ENCODE measurements around the gene MYO10.
A peak's percentile ranks its signal among the peaks of the same experiment; 100 is the strongest.
"Not testable (repeated sequence)": the region's sequence is repeated elsewhere in the genome, so short reads cannot be mapped to it uniquely, and the experiment has no call there.

The MYO10 gene

DNA sequence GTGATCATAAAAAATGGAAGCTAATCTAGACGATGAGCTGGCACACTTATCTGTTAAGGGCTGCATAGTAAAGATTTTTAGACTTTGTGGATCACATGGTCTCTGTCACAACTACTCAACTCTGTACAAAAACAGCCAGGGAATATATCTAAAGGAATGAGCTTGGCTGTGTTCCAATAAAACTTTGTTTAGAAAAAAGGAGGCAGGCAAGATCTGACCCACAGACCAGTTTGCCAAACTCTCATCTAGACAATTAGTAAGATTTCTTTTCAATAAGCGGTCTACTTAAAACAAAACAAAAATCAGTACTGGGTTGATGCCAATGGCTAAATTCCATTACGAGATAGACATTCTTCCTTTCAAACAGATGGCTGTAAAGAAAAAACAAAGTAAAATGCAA lies 266.3 kb downstream of the MYO10 start:
- no peak for DNase-seq (ENCODE audit: low spot score)

DNA sequence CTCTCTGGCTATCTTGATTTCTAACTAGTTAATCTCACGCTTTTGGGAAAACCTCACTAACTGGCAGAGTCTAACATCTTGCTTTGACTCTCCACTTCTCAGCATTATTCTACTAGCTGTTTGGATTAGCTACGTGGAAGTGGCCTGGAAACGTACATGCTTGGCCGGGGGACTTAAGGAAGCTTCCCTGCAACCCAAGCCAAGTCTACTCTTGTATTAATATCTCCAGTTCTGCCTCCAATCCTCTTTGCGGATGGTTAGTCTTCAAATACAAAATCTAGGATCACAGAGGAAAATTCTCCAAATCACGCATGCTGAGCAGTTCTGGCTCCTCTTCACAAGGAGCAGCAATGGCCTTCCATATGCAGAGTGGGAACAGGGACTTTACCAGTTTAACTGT lies 267.5 kb downstream of the MYO10 start:
- no peak for DNase-seq (ENCODE audit: low spot score)

DNA sequence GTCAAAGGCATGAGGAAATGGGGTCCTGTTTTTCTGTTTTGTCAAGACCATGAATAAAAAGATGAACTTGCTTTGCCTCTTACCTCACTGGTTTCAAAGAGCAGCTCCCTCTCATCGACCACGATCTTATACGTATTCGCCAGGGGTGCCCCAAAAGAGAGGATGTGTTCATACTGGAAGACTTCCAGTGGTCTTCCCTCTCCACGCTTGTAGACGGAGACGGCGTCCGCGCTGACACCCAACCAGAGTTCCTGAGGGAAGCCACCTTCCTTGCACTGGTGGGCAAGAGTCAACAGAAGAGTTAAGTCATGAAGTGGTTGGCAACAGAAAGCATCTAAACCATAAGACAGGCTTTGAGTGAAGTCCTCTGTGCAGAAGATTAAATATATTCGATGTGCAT lies 267.9 kb downstream of the MYO10 start:
- DNase-seq (ENCODE audit: low spot score), result no peak

DNA sequence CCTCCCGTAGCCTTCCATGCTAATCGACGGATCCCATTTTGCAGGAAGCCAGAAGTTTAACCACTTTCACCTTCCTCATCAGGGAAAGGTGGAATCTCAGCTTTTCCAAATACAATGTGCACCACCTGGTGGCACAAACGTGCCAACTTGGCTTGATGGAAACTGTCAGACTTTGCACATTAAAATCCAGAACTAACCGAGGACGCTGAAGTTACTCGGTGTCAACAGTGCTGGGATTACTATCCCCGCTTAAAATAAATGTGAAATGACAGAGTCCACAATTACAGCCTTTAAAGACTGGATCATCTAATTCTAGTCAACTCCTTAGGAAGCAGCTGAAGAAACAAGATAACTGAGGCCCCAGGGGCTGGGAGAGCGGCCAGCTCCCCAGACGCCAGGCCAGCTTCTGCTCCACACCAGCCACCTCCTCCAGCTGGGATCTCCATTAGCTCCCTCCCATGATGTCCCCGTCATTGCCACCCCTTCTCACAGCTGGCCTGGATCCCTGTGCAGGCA lies 269.1 kb downstream of the MYO10 start:
- DNase-seq (ENCODE audit: low spot score), result peak; percentile 69

DNA sequence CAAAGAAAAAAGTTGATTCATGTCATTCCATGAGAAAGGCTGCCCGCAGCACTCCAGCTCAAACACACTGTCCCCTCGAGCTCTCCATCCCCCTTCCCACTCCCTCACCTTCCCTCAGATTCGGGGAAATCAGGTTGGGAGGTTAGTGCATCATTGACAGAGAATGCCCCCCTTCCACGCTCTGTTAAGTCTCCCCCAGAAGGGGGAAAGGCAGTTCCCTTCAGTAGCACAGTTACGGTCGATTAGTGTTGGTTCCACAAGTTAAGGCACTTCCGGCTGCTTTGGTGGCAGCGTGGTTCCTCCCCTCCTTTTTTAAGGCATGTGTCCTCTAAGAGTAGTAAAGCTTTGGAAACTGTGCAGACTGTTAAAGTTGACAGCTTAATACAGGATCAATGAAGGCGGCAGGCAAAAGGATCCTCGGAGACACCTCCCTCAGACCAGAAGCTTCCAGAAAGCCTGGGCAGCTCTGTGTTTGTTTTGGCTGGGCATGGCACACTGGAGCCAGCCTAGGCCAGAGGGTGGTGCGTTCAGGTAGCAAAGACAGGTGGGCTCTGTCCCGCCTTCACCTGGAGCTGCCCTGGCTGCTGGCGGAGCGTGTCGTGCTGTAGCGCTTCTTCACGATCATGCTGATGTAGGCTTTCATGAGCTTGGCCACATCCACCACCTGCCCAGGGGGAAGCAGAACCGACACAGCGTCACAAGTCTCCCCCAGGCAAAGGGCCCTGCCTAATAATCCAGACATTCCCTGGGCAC lies 269.8 kb downstream of the MYO10 start:
- no peak for DNase-seq (ENCODE audit: low spot score)

DNA sequence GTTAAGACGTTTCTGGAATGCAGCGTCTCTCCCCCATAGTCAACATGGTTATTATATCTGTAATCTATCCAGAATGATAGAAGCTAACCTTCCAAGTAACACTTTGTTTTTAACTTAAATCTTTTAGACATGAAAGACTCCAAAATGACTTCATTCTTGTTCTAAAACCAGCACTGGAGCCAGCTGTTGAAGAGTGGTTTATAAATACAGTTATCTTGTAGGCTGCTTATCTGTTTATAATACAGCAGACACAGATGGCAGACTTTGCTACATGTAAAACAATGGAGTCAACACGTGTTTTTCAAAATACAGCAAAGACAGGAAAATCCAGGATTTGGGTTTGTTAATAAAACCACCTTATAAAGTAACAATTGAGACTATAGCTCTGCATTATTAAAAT lies 270.5 kb downstream of the MYO10 start:
- no peak for DNase-seq (ENCODE audit: low spot score)

DNA sequence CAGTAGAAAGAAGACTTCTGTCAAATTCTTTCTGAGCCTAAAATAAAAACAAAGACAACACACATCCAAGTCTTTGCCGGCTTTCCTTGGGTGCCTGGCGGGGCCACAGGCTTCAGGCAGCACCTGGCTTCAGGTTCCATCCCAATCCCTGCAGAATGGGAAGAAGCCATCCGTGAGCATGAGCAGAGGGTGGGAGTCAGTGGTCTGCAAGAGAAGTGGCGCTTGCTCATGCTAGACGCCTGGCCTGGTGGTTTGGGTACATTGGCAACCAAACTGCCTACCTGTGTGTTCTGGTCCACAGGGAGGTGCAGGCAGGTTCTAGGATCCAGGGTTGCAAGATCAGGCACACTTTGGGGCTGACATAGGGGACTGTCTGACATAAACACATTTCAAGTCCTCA lies 271.7 kb downstream of the MYO10 start:
- DNase-seq (ENCODE audit: low spot score), result no peak

DNA sequence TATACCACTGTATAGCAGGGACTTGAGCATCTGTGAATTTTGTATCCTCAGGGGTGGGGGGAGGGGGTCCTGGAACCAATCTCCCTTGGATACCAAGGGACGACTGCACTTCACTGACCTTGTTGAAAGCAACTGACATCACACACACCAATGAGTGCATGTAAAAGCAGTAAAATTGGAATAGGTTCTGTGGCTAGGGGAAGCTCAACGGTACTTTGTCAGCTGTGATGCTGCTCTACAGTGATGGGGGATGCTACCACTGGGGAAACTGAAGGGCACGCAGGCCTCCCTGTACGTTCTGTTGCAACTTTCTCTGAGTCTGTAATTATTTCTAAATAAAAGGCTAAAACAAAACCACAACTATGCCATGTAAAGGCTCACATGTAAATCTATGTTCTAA lies 272.2 kb downstream of the MYO10 start:
- no peak for DNase-seq (ENCODE audit: low spot score)

DNA sequence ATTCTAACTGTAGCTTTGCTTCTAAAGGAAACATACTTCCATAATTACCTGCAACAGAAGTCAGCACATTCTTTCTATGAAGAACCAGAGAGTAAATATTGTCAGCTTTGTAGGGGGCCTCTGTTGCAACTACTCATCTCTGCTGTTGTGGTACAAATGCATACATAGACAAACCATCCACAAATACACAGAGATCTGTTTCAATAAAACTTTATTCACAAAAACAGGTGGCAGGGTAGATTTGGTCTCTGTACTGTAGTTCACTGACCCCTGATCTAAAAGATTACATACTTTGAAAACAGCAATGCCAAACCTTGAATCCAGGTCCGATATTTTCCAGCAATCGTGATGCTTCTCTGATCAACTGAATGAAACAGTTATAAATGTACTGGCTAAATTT lies 274.4 kb downstream of the MYO10 start:
- no peak for DNase-seq (ENCODE audit: low spot score)

DNA sequence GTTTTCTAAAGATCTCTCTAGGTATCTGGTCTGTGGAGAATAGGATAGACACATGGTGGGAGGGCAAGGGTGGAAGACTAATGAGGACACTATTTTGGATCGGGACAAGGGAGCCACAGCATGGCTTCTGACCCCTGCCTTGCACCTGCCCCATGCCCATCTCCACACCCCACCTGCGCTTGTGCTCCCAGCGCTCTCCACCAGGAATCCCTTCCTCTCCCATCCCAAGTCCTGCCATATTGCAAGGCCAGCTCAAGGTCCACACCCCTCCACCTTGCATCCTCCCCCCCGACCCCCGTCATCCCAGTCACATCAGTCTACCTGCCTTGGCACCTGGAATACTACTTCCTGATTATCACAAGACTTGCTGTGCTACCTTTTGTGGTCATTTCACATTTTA lies 275.1 kb downstream of the MYO10 start:
- no peak for DNase-seq (ENCODE audit: low spot score)

DNA sequence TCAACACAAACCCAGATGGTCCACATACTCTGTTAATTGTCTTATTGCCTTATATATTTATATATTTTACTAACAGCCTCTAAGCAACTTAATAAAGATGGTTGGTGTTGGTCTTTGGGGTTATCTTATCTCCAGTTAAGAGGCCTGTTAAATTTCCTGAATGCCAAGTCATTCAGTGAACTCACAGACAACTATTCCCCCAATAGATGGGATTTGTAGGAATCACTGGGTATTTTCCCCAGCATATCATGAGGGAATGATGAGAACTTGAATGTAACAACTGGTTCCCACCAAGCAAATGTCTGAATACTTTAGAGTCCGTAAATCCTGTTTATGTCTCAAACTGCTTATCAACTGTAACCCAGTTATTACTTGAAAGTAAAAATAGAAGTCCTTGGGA lies 276.6 kb downstream of the MYO10 start:
- DNase-seq (ENCODE audit: low spot score), result no peak

DNA sequence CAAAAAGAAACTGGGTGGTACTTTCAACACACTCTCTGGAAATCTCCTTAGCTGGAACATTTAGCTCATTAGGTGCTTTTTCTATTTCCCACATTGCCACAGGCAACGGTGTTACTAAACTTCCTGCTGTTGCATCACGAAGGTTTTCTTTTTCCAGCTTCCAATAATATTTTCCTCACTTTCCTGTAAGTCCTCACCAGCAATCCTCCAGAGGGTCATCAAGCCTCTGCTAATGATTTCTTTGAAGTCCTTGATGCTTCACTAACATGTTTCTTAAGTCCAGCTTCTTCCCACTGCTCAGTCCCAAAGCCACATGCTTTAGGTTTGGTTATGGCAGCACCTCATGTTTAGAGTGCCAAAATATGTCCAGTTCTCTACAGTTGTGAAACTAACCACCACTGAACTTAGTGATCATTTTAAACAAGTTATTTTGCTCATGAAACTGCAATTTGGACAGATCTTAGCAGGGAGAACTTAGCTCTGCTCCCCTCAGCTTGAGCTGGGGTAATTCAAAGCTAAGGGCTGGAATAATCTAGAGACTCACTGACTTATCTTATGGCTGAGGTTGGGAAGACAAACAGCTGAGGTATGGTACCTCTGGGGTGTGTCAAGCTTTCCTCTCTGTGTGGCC lies 279.4 kb downstream of the MYO10 start:
- no peak for DNase-seq (ENCODE audit: low spot score)

DNA sequence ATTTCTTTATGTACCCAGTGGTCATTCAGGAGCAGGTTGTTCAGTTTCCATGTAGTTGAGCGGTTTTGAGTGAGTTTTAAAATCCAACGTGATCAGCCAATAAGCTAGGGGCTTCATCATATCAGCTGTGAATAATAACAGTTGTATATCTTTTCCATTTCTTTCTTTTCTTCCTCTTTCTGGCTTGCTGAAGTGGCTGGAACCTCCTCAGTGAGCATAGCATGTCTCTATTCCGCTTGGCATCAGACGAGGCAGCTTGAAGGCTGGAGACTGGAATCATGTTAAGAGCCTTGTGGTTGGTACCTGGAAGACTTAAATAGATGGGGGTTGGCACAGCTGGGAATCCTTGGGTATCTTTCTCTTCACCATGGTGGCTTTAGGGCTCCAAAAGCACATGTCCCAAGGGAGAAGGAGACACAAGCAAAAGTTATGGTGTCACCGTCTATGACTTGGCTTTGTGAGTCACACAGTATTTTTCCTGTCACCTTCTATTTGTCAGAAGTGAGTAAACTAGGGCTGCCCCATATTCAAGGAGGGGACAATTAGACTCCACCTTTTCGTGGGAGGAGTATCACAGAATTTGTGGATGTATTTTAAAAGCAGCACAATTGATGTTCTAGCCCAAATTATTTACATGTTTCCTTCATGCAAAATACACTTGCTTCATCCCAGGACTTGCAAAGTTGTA lies 281.3 kb downstream of the MYO10 start:
- no peak for DNase-seq (ENCODE audit: low spot score)

DNA sequence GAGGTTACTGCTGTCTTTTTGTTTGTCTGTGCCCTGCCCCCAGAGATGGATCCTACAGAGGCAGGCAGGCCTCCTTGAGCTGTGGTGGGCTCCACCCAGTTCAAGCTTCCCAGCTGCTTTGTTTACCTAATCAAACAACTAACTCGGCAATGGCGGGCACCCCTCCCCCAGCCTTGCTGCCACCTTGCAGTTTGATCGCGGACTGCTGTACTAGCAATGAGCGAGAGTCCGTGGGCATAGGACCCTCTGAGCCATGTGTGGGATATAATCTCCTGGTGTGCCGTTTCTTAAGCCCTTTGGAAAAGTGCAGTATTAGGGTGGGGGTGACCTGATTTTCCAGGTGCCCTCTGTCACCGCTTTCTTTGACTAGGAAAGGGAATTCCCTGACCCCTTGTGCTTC lies 287.3 kb downstream of the MYO10 start:
- DNase-seq (ENCODE audit: low spot score), result not testable (repeated sequence)

DNA sequence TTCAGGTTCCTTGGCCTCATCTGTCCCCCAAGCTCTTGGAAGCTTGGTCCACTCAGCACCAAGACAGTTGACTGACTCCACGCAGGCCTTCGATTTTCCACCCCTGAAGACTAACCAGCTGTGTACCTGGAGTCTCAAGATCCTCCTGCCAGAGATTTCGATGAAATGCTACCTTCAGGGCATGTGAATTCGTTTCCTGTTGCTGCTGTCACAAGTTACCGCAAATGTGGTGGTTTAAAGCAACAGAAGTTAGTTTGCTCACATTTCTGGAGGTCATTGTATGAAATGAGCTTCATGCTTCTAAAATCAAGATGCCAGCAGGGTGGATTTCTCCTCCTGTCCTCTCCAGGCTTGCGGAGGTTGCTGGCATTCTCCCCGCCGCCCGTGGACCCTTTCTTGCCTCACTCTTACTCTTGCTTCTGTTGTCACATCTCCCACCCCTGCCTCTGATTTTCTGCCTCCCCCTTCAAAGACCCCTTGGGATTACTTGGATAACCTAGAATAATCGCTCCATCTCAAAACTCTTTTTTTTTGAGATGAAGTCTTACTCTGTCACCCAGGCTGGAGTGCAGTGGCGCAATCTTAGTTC lies 291.7 kb downstream of the MYO10 start:
- DNase-seq (ENCODE audit: low spot score), result no peak

DNA sequence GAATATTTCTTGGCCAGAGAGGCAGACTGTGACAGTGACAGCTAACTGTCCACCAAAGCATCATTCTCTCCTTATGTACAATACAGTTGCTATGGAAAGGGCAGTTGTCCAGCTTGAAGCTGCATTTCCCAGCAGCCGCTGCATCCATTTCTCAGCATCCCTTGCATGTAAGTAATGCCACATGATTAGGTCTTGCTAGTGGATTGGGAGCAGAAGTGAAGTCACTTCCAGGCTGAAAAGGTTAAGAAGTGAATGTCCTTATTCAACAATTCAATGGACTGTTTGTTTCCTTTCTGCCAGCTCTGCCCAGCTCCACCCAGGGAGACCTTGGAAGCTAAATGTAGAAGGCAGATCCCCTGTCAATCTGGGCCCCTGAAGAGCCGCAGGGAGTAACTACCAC lies 293.2 kb downstream of the MYO10 start:
- peak; percentile 64 for DNase-seq (ENCODE audit: low spot score)

DNA sequence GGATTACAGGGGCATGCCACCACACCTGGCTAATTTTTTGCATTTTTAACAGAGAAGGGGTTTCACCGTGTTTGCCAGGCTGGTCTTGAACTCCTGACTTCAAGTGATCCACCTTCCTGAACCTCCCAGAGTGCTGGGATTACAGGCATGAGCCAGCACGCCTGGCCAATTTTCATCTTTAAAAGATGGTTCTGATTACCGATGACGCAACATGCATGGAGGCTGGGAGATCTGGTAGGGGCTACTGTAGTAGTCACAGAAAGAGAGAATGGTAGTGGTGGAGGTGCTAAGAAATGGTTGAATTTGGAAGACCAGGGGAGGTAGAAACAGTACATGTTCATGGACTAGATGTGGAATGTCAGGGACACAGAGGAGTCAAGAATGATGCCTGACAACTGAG lies 296.9 kb downstream of the MYO10 start:
- no peak for DNase-seq (ENCODE audit: low spot score)

DNA sequence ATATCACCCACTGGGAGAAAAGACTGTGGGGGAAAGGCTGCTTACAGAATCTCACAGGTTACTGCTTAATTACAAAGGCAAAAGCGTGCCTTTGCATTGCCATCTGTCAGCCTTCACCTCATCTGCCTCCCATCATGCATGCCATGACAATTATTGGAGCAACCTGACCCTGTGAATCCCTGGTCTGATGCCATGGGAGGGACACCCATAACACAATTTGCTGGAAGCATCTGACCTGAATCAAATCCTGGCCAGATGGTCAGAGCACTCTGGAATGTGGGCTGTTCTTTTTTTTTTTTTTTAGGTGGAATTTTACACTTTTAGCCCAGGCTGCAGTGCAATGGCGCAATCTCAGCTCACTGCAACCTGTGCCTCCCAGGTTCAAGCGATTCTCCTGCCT lies 307.7 kb downstream of the MYO10 start:
- DNase-seq (ENCODE audit: low spot score), result no peak

DNA sequence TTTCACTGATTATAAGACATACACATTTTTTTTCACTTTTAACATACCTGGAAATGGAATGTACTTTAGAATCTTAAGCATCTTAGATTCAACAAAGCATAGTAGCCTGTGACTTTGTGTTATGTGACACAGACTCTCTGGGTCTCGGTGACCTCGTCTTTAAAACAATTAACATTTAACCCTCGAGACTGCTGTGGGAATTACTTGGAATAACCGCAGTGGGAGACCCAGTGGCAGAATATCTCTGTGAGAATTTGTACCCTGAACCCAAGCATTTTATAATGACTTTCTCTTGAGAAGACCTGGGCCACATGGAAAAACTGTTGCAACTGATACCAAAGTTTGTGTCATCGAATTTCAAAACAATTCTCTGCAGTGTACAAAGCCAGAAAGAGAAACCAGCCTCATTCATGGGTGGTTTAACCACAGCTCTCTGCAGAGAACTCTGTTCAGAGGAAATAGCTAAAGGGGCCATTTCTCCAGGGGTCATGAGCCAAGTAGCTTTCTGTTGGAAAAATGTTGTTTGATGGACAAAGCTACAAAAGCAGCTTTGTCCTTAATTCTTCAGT lies 309.3 kb downstream of the MYO10 start:
- DNase-seq (ENCODE audit: low spot score), result no peak

DNA sequence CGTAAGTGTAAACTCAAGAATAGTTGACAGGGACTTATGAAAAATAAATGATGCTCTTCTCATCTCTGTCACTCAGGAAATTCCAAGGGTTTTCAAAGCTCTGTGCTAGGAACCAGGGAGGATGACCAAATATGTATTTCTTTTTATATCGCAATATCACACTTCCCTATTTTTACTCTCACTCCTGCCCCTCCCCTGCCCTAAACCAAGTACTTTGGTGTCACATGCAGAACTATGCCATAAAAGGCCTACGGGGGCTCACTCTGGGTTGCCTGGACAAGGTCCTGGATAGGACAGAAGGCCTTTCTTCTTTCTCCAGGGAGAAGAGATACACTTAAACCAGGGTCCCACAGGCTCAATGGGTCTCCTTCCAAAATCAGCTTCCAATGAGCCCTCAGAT lies 311.0 kb downstream of the MYO10 start:
- DNase-seq (ENCODE audit: low spot score), result no peak

DNA sequence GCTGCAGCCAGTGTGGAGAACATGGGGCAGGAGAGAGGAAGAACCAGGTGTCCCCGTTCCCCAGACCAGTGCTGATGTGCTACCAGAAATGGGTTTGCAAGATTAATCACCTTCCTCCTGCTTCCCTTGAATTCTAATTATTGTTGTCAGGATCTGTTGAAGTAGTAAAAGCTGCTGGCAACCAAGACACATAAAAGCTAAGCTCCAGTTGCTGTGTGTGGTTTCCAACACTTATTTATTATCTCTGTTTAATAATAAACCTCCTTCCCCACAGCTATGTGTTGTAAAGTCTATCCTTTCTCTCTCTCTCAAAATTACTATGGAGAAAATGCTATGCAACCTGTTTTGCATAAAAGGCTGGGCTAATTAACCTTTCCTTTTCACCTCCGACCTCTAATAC lies 317.0 kb downstream of the MYO10 start:
- no peak for DNase-seq (ENCODE audit: low spot score)

DNA sequence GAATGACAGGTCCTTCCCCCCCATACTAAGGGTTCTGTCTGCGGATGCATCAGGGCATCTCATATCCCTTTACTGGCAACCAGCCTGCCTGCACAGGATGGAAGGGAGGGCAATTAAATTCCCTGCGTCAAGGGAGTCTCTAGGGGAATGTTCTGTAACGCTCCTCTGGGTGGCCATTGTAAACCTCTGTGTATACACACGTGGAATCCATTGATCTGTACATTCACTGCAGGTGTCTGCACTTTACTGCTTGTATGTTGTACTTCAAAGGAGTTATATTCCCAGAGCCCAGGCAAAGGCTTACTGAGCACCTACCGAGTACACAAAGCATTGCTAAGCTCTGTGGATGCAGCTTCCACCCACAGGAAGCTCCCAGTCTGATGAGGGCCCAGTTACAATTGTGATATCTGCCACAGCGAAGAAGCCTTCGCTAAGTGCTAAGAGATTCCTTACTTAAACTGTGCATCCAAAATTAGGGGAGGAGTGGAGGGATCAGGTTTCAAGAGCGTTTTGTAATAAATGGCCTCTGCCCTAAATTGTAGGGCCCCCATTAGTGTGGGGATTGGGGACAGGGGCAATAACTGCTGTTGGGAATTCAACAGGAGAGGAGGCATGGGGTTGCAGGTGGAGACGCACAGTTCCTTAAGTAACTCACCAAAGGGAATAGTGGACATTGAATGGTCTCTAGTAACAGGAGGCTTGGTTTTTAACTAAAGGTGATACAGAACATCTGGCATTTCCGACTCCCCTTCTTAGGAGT lies 317.8 kb downstream of the MYO10 start:
- DNase-seq (ENCODE audit: low spot score), result no peak
